ENCODE data around the gene ANKRD24. TPM values are rescaled to one million over a fixed set of nuclear protein-coding genes. Genes with fewer than 3 reads are reported as not detected.

ANKRD24 gene
- total and polyA plus RNA-seq, 2 of the 13 experiments (the other 11 are each of a cell fraction or from before 2014, with no cell fraction given) = 0.13 to 0.24 TPM

DNA sequence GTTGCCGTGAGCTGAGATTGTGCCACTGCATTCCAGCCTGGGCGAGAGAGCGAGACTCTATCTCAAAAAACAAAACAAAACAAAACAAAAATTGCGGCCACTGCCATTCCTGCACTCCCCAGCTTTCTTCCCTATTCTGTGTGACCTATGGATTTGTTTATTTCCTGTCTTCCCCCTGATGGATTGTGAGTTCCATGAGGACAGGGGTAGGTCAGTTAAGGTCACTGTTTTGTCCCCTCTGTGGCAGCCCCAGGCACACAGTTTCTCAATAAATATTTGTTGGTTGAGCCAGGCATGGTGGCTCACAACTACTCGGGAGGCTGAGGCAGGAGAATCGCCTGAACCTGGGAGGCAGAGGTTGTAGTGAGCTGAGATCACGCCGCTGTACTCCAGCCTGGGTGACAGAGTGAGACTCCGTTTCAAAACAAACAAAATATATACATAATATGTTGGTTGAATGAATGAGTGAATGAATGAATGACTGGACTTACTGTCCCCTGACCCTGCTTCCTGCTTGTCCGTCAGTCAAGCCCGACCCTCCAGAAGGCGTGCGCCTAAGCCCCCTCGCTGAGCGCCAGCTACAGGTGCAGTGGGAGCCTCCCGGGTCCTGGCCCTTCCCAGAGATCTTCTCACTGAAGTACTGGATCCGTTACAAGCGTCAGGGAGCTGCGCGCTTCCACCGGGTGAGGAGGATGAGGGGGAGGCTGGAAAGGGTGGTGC is 51.8 kb downstream of the ANKRD24 start (continued):
- no peak for TF ChIP-seq SRSF4 (IDR thresholded peaks at IDR 0.05; ENCODE audit: low read depth, low read length, poor library complexity, severe bottlenecking)
- no peak for TF ChIP-seq ZNF660 (CRISPR knock-in tag; IDR thresholded peaks at IDR 0.05; ENCODE audit: borderline replicate concordance, low read depth)
- no peak for TF ChIP-seq SRSF1 (optimal IDR thresholded peaks at IDR 0.05; ENCODE audit: low read depth, low read length)
- no peak for TF ChIP-seq ZNF326 (CRISPR knock-in tag; IDR thresholded peaks at IDR 0.05; ENCODE audit: borderline replicate concordance)
- no peak for TF ChIP-seq RFX5 (IDR thresholded peaks at IDR 0.05; ENCODE audit: low read depth, low read length)
- TF ChIP-seq BRF2 (CRISPR knock-in tag; IDR thresholded peaks at IDR 0.05) = no peak
- no peak for TF ChIP-seq ZBTB42 (CRISPR knock-in tag; IDR thresholded peaks at IDR 0.05)
- no peak for TF ChIP-seq NPAS2 (CRISPR knock-in tag; IDR thresholded peaks at IDR 0.05; ENCODE audit: borderline replicate concordance)
- TF ChIP-seq TBL1XR1 (IDR thresholded peaks at IDR 0.05; ENCODE audit: borderline replicate concordance, low read length, partially characterized antibody) = no peak
- TF ChIP-seq RARG (CRISPR knock-in tag; IDR thresholded peaks at IDR 0.05; ENCODE audit: low read depth) = no peak
- TF ChIP-seq MIER2 (CRISPR knock-in tag; IDR thresholded peaks at IDR 0.05) = no peak
- no peak for TF ChIP-seq PLRG1 (conservative IDR thresholded peaks at IDR 0.05)
- no peak for TF ChIP-seq SIX1 (CRISPR knock-in tag; IDR thresholded peaks at IDR 0.05; ENCODE audit: borderline replicate concordance)
- TF ChIP-seq, protein P1, sequence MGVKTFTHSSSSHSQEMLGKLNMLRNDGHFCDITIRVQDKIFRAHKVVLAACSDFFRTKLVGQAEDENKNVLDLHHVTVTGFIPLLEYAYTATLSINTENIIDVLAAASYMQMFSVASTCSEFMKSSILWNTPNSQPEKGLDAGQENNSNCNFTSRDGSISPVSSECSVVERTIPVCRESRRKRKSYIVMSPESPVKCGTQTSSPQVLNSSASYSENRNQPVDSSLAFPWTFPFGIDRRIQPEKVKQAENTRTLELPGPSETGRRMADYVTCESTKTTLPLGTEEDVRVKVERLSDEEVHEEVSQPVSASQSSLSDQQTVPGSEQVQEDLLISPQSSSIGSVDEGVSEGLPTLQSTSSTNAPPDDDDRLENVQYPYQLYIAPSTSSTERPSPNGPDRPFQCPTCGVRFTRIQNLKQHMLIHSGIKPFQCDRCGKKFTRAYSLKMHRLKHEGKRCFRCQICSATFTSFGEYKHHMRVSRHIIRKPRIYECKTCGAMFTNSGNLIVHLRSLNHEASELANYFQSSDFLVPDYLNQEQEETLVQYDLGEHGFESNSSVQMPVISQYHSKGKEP (CRISPR knock-in tag; IDR thresholded peaks at IDR 0.05) = no peak
- no peak for TF ChIP-seq TIGD3 (CRISPR knock-in tag; IDR thresholded peaks at IDR 0.05; ENCODE audit: borderline replicate concordance)
- TF ChIP-seq KDM3A (CRISPR knock-in tag; IDR thresholded peaks at IDR 0.05; ENCODE audit: low read depth) = no peak
- TF ChIP-seq ZNF10 (CRISPR knock-in tag; IDR thresholded peaks at IDR 0.05; ENCODE audit: borderline replicate concordance, low read depth) = no peak
- TF ChIP-seq, protein P2, sequence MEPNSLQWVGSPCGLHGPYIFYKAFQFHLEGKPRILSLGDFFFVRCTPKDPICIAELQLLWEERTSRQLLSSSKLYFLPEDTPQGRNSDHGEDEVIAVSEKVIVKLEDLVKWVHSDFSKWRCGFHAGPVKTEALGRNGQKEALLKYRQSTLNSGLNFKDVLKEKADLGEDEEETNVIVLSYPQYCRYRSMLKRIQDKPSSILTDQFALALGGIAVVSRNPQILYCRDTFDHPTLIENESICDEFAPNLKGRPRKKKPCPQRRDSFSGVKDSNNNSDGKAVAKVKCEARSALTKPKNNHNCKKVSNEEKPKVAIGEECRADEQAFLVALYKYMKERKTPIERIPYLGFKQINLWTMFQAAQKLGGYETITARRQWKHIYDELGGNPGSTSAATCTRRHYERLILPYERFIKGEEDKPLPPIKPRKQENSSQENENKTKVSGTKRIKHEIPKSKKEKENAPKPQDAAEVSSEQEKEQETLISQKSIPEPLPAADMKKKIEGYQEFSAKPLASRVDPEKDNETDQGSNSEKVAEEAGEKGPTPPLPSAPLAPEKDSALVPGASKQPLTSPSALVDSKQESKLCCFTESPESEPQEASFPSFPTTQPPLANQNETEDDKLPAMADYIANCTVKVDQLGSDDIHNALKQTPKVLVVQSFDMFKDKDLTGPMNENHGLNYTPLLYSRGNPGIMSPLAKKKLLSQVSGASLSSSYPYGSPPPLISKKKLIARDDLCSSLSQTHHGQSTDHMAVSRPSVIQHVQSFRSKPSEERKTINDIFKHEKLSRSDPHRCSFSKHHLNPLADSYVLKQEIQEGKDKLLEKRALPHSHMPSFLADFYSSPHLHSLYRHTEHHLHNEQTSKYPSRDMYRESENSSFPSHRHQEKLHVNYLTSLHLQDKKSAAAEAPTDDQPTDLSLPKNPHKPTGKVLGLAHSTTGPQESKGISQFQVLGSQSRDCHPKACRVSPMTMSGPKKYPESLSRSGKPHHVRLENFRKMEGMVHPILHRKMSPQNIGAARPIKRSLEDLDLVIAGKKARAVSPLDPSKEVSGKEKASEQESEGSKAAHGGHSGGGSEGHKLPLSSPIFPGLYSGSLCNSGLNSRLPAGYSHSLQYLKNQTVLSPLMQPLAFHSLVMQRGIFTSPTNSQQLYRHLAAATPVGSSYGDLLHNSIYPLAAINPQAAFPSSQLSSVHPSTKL (CRISPR knock-in tag; IDR thresholded peaks at IDR 0.05) = peak; percentile 39; the same call in 1 of the 2 replicates
- TF ChIP-seq, protein P3, sequence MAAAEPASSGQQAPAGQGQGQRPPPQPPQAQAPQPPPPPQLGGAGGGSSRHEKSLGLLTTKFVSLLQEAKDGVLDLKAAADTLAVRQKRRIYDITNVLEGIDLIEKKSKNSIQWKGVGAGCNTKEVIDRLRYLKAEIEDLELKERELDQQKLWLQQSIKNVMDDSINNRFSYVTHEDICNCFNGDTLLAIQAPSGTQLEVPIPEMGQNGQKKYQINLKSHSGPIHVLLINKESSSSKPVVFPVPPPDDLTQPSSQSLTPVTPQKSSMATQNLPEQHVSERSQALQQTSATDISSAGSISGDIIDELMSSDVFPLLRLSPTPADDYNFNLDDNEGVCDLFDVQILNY (CRISPR knock-in tag; conservative IDR thresholded peaks at IDR 0.05) = no peak
- TF ChIP-seq SIX4 (CRISPR knock-in tag; IDR thresholded peaks at IDR 0.05) = no peak
- no peak for TF ChIP-seq SNAI1 (CRISPR knock-in tag; IDR thresholded peaks at IDR 0.05; ENCODE audit: borderline replicate concordance)
